Measurements from ENCODE around the gene USP32. TPM values are rescaled to one million over a fixed set of nuclear protein-coding genes. Genes with fewer than 3 reads are reported as not detected.
"Not testable (repeated sequence)": the region's sequence is repeated elsewhere in the genome, so short reads cannot be mapped to it uniquely, and the experiment has no call there.

The USP32 gene, protein sequence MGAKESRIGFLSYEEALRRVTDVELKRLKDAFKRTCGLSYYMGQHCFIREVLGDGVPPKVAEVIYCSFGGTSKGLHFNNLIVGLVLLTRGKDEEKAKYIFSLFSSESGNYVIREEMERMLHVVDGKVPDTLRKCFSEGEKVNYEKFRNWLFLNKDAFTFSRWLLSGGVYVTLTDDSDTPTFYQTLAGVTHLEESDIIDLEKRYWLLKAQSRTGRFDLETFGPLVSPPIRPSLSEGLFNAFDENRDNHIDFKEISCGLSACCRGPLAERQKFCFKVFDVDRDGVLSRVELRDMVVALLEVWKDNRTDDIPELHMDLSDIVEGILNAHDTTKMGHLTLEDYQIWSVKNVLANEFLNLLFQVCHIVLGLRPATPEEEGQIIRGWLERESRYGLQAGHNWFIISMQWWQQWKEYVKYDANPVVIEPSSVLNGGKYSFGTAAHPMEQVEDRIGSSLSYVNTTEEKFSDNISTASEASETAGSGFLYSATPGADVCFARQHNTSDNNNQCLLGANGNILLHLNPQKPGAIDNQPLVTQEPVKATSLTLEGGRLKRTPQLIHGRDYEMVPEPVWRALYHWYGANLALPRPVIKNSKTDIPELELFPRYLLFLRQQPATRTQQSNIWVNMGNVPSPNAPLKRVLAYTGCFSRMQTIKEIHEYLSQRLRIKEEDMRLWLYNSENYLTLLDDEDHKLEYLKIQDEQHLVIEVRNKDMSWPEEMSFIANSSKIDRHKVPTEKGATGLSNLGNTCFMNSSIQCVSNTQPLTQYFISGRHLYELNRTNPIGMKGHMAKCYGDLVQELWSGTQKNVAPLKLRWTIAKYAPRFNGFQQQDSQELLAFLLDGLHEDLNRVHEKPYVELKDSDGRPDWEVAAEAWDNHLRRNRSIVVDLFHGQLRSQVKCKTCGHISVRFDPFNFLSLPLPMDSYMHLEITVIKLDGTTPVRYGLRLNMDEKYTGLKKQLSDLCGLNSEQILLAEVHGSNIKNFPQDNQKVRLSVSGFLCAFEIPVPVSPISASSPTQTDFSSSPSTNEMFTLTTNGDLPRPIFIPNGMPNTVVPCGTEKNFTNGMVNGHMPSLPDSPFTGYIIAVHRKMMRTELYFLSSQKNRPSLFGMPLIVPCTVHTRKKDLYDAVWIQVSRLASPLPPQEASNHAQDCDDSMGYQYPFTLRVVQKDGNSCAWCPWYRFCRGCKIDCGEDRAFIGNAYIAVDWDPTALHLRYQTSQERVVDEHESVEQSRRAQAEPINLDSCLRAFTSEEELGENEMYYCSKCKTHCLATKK (N-terminal part only)
- 38.9 and 40.8 TPM in 2 replicates for total RNA-seq
- long read RNA-seq, partial matches to known transcripts, result 11 of 16 reads
- long read RNA-seq, other reads (novel, unspliced or antisense), result 5 of 16 reads

DNA sequence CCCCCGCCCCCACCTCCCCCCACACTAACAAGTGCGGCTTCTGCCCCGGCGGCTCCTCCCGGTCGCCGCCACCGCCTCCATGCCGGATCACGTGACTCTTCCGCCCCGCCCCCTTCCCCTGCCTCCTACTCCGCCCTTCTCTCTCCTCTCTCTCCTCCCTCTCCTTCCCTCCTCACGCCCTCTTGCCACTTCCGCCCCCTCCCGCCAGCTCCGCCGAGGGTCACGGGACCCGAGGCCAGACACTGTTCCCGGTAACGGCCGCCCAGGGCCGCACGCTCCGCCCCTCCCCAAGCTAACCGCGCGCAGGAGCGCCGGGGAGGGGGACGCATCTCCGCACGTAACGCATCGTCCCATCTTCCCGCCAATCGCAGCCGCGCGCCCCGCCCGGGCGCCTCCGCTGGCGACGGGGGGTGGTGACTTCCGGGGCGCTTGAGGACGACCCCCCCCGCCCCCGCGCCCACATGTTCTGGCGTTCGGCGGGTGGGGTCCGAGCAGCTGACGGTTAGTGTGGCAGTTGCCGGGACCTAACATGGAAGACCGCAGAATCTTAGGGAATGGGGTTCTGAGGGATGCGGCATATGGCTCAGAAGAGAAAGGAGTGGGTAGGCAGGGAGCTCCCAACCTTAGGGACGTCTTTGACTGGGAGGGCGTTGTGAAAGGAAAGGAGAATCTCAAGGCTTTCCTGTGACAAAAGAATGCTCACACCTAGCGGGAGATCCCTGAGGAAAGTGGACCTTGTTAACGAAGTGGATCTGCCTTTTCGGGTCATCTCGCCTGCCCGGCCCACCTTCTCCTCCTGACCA, at the start of gene USP32:
TSS of gene USP32 (minus strand) at position 92 of the 803 bp plus-strand sequence. CDS start 194 bp downstream, outside the sequence.
- H3K9me3 Mint-ChIP-seq, result no peaks in the 10 kb centered on the region
- H3K27me3 Mint-ChIP-seq (ENCODE audit: low read depth), result no peaks in the 10 kb centered on the region
- no peaks in the 10 kb centered on the region for H3K36me3 Mint-ChIP-seq (ENCODE audit: low read depth)
- DNase-seq (ENCODE audit: low read depth, low spot score), result peak; percentile 98
- H3K4me1 Mint-ChIP-seq, result peaks cover 38% of the 10 kb centered on the region
- TF ChIP-seq, protein P1, sequence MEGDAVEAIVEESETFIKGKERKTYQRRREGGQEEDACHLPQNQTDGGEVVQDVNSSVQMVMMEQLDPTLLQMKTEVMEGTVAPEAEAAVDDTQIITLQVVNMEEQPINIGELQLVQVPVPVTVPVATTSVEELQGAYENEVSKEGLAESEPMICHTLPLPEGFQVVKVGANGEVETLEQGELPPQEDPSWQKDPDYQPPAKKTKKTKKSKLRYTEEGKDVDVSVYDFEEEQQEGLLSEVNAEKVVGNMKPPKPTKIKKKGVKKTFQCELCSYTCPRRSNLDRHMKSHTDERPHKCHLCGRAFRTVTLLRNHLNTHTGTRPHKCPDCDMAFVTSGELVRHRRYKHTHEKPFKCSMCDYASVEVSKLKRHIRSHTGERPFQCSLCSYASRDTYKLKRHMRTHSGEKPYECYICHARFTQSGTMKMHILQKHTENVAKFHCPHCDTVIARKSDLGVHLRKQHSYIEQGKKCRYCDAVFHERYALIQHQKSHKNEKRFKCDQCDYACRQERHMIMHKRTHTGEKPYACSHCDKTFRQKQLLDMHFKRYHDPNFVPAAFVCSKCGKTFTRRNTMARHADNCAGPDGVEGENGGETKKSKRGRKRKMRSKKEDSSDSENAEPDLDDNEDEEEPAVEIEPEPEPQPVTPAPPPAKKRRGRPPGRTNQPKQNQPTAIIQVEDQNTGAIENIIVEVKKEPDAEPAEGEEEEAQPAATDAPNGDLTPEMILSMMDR (conservative IDR thresholded peaks at IDR 0.05), result peak; percentile 51
- peak within 1 kb of the TSS; percentile 98 for H3K27ac Mint-ChIP-seq (ENCODE audit: unreplicated experiment)
- peak within 1 kb of the TSS; percentile 96 for H3K4me3 Mint-ChIP-seq

DNA sequence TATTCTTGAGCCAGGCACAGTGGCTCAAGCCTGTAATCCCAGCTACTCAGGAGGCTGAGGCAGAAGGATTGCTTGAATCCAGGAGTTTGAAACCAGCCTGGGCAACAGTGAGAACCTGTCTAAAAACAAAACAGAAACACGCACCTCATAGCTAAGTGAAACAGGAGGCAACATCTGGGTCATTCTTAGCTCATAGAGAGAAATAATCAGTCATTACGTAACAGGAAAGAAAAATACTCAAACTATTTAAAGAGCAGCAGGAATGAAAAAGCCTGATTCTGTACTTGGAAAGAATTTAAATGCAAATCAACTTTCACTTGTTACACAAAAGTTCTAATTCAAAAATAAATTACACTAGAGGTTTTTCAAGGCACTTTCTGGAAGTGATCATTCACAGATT, 47.6 kb upstream of the USP32 start:
- TF ChIP-seq, protein P1 (conservative IDR thresholded peaks at IDR 0.05), result no peak
- Mint-ChIP-seq H3K9me3 (no peaks in the 10 kb centered on the region), H3K27ac (ENCODE audit: unreplicated experiment) (no peak overlapping the region)

DNA sequence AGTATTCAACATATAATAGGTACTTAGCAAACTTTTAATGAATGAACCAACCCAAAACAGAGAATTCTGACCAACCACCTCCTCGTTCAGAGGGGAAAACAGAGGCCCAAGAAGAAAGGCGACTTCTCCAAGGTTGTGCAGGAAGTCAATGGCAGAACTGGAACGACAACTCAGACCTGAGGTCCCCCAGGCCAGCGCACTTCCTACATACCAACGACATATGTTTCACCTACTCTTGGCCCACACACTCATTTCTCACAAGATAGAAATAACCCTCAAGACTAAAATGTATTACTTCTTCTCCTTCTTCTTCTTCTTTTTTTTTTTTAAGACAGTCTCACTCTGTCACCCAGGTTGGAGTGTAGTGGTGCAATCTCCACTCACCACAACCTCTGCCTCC, 44.7 kb upstream of the USP32 start:
- Mint-ChIP-seq H3K27ac (ENCODE audit: unreplicated experiment) (no peak overlapping the region), H3K9me3 (peaks cover 2% of the 10 kb centered on the region), H3K36me3 (ENCODE audit: low read depth) (peaks cover 2% of the 10 kb centered on the region), H3K4me3 (no peak overlapping the region), H3K27me3 (ENCODE audit: low read depth) (no peaks in the 10 kb centered on the region), H3K4me1 (peaks cover 5% of the 10 kb centered on the region)
- DNase-seq (ENCODE audit: low read depth, low spot score), result no peak
- TF ChIP-seq, protein P1 (conservative IDR thresholded peaks at IDR 0.05), result no peak

More for the DNA sequence above, 47.6 kb upstream of the USP32 start:
- Mint-ChIP-seq H3K4me3 (no peak overlapping the region), H3K36me3 (ENCODE audit: low read depth) (no peaks in the 10 kb centered on the region), H3K27me3 (ENCODE audit: low read depth) (no peaks in the 10 kb centered on the region), H3K4me1 (peaks cover 20% of the 10 kb centered on the region)
- DNase-seq (ENCODE audit: low read depth, low spot score), result no peak

DNA sequence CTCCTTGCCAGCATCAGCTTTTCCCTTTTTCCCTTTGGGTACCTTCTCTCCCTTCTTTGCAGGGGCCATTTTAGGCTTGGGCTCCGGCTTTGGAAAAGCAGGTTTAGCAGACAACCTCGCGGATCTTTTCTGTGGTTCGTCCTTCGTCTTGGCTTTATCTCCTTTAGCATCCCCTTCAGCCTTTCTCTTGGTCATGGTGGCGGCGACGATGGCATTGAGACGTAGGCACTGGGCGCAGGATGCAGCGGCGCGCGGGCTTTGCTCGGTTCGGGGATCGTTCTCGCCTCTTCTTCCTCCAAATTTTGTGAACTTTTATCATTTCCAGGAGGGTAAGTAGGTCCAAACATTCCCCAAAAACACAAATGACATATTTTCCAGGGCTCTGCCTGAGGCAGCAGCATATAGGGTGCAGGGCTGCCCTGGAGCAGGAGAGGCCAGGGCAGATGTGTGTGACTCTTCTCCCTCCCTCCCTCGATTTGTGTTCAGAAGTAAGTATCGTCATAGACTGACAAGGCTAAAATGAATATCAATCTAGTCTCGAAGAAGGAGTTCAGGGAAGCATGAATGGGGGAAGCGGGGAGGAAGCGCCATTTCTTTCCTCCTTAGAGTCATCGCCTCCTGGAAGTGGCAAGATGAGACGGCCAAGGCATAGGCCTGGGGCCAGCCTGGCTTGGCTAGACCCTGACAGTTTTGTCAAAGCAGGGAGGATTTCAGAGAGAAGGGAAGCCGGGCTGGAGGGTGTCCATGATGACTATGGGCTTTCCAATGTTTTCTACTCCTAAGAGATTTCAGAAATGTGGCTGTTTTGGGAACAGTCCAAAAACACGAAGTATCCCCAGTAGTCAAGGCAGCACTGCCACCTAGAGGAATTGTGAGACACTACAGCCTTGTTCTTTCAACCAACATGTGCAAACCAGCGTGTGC, 43.6 kb upstream of the USP32 start:
- H3K9me3 Mint-ChIP-seq, result peaks cover 6% of the 10 kb centered on the region
- TF ChIP-seq, protein P1 (conservative IDR thresholded peaks at IDR 0.05), result peak; percentile 92
- no peak overlapping the region for H3K27ac Mint-ChIP-seq (ENCODE audit: unreplicated experiment)
- H3K27me3 Mint-ChIP-seq (ENCODE audit: low read depth), result no peaks in the 10 kb centered on the region
- DNase-seq (ENCODE audit: low read depth, low spot score), result peak; percentile 57
- no peak overlapping the region for H3K4me3 Mint-ChIP-seq
- peaks cover 5% of the 10 kb centered on the region for H3K4me1 Mint-ChIP-seq
- H3K36me3 Mint-ChIP-seq (ENCODE audit: low read depth), result peaks cover 2% of the 10 kb centered on the region

DNA sequence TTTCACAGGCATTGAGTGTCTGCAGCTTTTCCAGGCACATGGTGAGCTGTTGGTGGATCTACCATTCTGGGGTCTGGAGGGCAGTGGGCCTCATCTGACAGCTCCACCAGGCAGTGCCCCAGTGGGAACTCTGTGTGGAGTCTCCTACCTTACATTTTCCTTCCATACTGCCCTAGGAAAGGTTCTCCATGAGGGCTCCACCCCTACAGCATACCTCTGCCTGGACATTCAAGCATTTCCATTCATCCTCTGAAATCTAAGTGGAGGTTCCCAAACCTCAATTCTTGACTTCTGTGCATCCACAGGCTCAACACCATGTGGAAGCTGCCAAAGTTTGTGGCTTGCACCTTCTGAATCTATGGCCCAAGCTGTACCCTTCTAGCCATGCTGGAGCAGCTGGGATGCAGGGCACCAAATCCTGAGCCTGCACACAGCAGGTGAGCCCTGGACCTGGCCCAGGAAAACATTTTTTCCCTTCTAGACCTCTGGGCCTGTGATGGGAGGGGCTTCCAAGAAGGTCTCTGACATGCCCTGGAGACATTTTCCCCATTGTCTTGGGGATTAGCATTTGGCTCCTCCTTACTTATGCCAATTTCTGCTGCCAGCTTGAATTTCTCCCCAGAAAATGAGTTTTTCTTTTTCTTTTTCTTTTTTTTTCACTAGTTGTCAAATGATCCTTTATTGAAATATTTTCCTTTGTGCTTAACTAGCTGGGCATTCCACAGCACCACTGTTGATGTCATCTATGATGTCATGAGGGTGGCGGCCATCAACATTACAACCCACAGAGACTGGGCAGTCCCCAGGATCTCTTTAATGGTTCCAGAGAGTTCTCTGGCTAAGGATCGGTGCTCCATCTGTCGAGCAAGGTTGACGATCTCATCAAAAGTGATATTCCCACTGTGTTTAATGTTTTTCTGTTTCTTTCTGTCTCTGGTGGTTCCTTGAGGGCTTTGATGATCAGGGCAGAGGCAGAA, 41.4 kb upstream of the USP32 start:
- not testable (repeated sequence) for H3K4me1 Mint-ChIP-seq; DNase-seq (ENCODE audit: low read depth, low spot score); H3K9me3 Mint-ChIP-seq; H3K27ac Mint-ChIP-seq (ENCODE audit: unreplicated experiment); H3K36me3 Mint-ChIP-seq (ENCODE audit: low read depth); H3K4me3 Mint-ChIP-seq; H3K27me3 Mint-ChIP-seq (ENCODE audit: low read depth)

DNA sequence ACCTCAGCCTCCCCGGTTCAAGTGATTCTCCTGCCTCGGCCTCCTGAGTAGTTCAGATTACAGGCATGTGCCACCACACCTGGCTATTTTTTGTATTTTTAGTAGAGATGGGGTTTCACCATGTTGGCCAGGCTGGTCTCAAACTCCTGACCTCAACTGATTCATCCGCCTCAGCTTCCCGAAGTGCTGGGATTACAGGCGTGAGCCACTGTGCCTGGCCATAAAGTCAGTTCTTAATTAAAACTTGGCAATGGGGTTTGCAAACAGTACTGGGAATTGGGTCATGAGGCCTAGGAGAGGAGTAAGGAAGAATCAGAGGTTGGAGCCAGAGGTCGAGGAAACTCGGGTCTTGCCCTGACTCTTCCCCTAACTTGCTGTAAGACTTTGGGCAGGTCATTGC, 38.6 kb upstream of the USP32 start:
- H3K4me1 Mint-ChIP-seq; H3K27ac Mint-ChIP-seq (ENCODE audit: unreplicated experiment); DNase-seq (ENCODE audit: low read depth, low spot score); H3K9me3 Mint-ChIP-seq; H3K27me3 Mint-ChIP-seq (ENCODE audit: low read depth); H3K4me3 Mint-ChIP-seq; H3K36me3 Mint-ChIP-seq (ENCODE audit: low read depth): not testable (repeated sequence)
